Peyer's patch (tissue), 4 donors: ENCODE measurements around the gene NDUFS6. TPM values are rescaled to one million over a fixed set of nuclear protein-coding genes. Genes with fewer than 3 reads are reported as not detected.
A peak's percentile ranks its signal among the peaks of the same experiment; 100 is the strongest.
"Not testable (repeated sequence)": the region's sequence is repeated elsewhere in the genome, so short reads cannot be mapped to it uniquely, and the experiment has no call there.

ENCODE experiments used
- DNase-seq, 3 donors: peaks; one replicate each; pipeline ENCODE4 v3.0.0-alpha.2; 2017 to 2019
- H3K27ac ChIP-seq, 4 donors: fragments of 200-600 bp; sonication (generic); one replicate each; pipeline ENCODE4 v1.5.1; 2016 to 2019
- H3K27me3 ChIP-seq, 2 donors: fragments of 200-600 bp; sonication (generic); one replicate each; pipeline ENCODE4 v1.5.1; 2019
- H3K36me3 ChIP-seq, 3 donors: fragments of 200-600 bp; sonication (generic); one replicate each; pipeline ENCODE4 v1.5.1; 2016 to 2019
- H3K4me1 ChIP-seq, 4 donors: fragments of 200-600 bp; sonication (generic); one replicate each; pipeline ENCODE4 v1.5.1; 2016 to 2019
- H3K4me3 ChIP-seq, 4 donors: fragments of 200-600 bp; sonication (generic); 1 replicate in 3 of 4; 2 replicates in 1 of 4; pipeline ENCODE4 v1.5.1; 2016 to 2019; ENCODE audit warnings: mild to moderate bottlenecking in 1 of 4
- H3K9me3 ChIP-seq, 4 donors: fragments of 200-600 bp; sonication (generic); one replicate each; pipeline ENCODE4 v1.5.1; 2016 to 2019; ENCODE audit warnings: mild to moderate bottlenecking in 1 of 4
- POLR2A ChIP-seq, 2 donors: fragments of 450-650 bp; IDR thresholded peaks; one replicate each; pipeline ENCODE4 v1.5.1; 2017; ENCODE audit warnings: antibody characterized with exemption in 2 of 2, mild to moderate bottlenecking in 2 of 2, moderate library complexity in 2 of 2
- total RNA-seq, 4 donors: library from RNA; depleted of rRNA; stranded (reverse); fragments of >200 nt; gene quantifications; one replicate each; pipeline ENCODE4 v1.1.0, GENCODE V29; 2016
- TF ChIP-seq, protein P1 (sequence below), 6 experiments: fragments of 450-650 bp in 4 of 6; fragments of 200-600 bp in 2 of 6; sonication (generic) in 1 of 6; IDR thresholded peaks; one replicate each; pipeline ENCODE4 v1.5.1; 2017 to 2019; ENCODE audit warnings: antibody characterized with exemption in 6 of 6, mild to moderate bottlenecking in 3 of 6, moderate library complexity in 1 of 6

NDUFS6 gene
- total RNA-seq, 4 donors from 2014 or later: 27.4 to 86.5 (median 47.6) TPM

DNA sequence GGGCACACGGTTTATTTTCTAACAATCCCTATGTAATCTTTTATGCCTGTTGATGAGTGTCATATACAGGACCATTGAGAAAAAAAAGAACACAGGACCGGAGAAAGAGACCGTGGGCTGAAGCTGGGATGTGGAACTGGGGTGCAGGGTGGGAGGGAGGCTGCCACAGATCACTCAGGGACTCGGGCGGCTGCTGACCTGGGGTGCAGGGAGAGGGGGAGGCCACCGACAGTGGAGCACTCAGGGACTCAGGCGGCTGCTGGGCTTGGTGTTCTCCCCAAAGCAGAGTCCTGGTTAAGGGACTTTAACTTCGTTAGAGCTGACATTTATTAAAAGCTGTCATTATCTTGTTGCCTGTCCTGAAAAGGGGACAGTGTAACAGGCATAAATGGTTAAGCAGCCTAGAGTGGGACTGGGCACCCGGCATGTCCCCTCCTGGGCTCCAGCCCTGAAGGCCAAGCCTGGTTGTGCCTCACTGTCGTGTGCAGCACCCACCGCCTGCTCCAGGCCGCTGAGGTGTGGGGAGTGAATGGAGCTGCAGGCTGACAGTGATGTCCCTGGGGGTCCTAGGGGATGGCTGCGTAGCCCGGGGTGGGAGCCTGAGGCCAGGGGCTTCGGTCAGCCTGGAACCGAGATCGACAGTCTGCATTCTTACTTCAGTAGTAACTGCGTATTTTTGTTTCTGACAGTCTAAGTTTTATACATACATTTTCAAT is 14.0 kb downstream of the NDUFS6 start:
- H3K4me1 ChIP-seq: no peaks in the 10 kb centered on the region
- H3K27ac ChIP-seq: no peak overlapping the region
- DNase-seq: peak in 1 of 3 donors; percentile 28
- H3K9me3 ChIP-seq: no peaks in the 10 kb centered on the region
- no peak for TF ChIP-seq POLR2A (IDR thresholded peaks at IDR 0.05)
- TF ChIP-seq, protein P1, sequence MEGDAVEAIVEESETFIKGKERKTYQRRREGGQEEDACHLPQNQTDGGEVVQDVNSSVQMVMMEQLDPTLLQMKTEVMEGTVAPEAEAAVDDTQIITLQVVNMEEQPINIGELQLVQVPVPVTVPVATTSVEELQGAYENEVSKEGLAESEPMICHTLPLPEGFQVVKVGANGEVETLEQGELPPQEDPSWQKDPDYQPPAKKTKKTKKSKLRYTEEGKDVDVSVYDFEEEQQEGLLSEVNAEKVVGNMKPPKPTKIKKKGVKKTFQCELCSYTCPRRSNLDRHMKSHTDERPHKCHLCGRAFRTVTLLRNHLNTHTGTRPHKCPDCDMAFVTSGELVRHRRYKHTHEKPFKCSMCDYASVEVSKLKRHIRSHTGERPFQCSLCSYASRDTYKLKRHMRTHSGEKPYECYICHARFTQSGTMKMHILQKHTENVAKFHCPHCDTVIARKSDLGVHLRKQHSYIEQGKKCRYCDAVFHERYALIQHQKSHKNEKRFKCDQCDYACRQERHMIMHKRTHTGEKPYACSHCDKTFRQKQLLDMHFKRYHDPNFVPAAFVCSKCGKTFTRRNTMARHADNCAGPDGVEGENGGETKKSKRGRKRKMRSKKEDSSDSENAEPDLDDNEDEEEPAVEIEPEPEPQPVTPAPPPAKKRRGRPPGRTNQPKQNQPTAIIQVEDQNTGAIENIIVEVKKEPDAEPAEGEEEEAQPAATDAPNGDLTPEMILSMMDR (IDR thresholded peaks at IDR 0.05): no peak
- H3K36me3 ChIP-seq: peaks cover 0 to 93% (median 3%) of the 10 kb centered on the region in 3 donors
- no peak overlapping the region for H3K4me3 ChIP-seq
- H3K27me3 ChIP-seq: no peaks in the 10 kb centered on the region

DNA sequence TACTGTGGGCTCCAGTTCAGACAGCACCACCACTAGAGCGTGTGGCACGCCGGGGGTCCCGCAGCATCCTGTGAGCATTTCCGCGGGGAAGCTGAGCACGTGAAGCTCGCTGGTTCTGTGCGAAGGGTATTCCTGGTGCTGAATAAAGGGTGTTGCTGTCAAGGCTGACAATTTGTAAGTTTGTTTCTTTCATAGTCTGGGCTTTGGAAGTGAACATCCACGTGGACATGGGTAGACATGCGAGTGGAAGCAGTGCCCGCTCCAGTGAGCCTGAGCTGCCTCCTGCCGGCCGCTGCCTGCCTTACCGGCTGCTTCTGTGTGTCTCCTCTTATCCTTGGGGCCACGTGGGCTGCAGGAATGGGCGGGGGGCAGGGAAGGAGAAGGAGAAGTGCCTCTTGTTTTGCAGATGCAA is 14.7 kb downstream of the NDUFS6 start:
- H3K4me1 ChIP-seq: no peaks in the 10 kb centered on the region
- no peaks in the 10 kb centered on the region for H3K27me3 ChIP-seq
- no peak for TF ChIP-seq POLR2A (IDR thresholded peaks at IDR 0.05)
- TF ChIP-seq, protein P1 (IDR thresholded peaks at IDR 0.05): no peak
- no peak overlapping the region for H3K4me3 ChIP-seq
- no peaks in the 10 kb centered on the region for H3K9me3 ChIP-seq
- DNase-seq: no peak
- H3K27ac ChIP-seq: no peak overlapping the region
- H3K36me3 ChIP-seq: peaks cover 0 to 94% (median 3%) of the 10 kb centered on the region in 3 donors

GRCh38 chr5:1816495-1817089 is 15.4 kb downstream of the NDUFS6 start:
- H3K4me1 ChIP-seq, H3K9me3 ChIP-seq, DNase-seq, H3K27ac ChIP-seq, H3K27me3 ChIP-seq, H3K4me3 ChIP-seq: not testable (repeated sequence)
- H3K36me3 ChIP-seq: peaks cover 0 to 89% (median 3%) of the 10 kb centered on the region in 3 donors

DNA sequence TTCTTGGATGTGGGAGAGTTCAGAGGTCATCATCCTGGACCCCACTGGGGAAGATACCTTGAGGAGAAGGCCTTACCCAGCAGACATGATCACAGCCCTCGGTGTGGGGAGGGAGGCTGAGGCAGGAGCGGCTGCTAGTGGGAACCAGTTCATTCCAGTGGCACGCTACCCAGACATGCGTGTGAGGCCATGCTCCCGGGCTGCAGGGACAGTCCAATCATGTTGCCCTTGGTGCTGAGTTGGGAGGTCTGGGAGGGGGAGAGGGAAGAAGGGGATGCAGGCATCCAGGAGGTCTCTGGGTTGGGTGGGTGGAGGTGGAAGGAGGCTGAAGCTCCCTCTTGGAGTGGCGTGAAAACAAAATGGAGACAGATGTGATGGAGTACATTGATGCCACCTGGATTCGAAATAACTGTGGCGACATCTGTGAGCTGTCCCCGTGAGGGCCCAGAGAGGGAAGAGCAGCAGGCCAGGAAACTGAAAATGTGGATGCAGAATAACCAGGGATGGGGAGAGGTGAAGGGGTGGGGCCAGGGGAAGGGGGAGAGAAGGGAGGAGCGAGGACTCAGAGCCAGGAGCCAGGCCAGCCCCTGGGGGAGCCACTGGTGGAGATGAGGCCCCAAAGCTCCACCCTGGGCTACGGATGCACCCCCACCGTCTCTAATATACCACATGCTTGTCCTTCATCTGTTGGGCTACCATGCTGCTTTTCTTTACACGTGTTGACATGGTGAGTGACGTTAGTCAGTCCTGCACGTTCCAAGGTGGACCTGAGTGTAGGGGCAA is 16.2 kb downstream of the NDUFS6 start:
- H3K27me3 ChIP-seq: no peaks in the 10 kb centered on the region
- H3K36me3 ChIP-seq: peaks cover 0 to 81% (median 3%) of the 10 kb centered on the region in 3 donors

GRCh38 chr5:1818784-1819183 is 17.6 kb downstream of the NDUFS6 start:
- Histone ChIP-seq H3K4me1 (no peaks in the 10 kb centered on the region), H3K27ac (no peak overlapping the region), H3K9me3 (no peaks in the 10 kb centered on the region), H3K27me3 (no peaks in the 10 kb centered on the region), H3K4me3 (no peak overlapping the region), H3K36me3 (peaks cover 0 to 68% (median 3%) of the 10 kb centered on the region in 3 donors)
- peak in 1 of 3 donors; percentile 6 for DNase-seq
- no peak for TF ChIP-seq POLR2A (IDR thresholded peaks at IDR 0.05)
- TF ChIP-seq, protein P1 (IDR thresholded peaks at IDR 0.05): no peak

More for the DNA sequence above, 16.2 kb downstream of the NDUFS6 start:
- TF ChIP-seq, protein P1 (IDR thresholded peaks at IDR 0.05): no peak
- TF ChIP-seq POLR2A (IDR thresholded peaks at IDR 0.05): no peak
- Histone ChIP-seq H3K27ac (no peak overlapping the region), H3K9me3 (no peaks in the 10 kb centered on the region), H3K4me3 (no peak overlapping the region), H3K4me1 (no peaks in the 10 kb centered on the region)
- DNase-seq: peak in 1 of 3 donors; percentile 21
